NOMO-1 (cell line): Measurements from ENCODE around the gene MYB.

ENCODE experiments used
- DNase-seq, 2 experiments: peaks; one replicate each; lab custom pipeline; 2025; ENCODE audit not compliant: unreplicated experiment in 2 of 2; lab: John Stamatoyannopoulos, UW

The MYB gene

GRCh38 chr6:135185483-135185882, 4.4 kb downstream of the MYB start:
- no peak for DNase-seq

GRCh38 chr6:135186255-135186654, 5.1 kb downstream of the MYB start:
- no peak for DNase-seq

- DNase-seq: no peak
These were observed 6.3 kb downstream of the MYB start for GRCh38 chr6:135187372-135187771.

- DNase-seq: peak in 1 of 2 experiments; percentile 34
These were observed 7.6 kb downstream of the MYB start for GRCh38 chr6:135188718-135189117.

GRCh38 chr6:135189344-135189743, 8.2 kb downstream of the MYB start:
- no peak for DNase-seq

- peak; percentile 69 to 88 for DNase-seq
These were observed 10.6 kb downstream of the MYB start for GRCh38 chr6:135191508-135192255.

- no peak for DNase-seq
These were observed 11.4 kb downstream of the MYB start for GRCh38 chr6:135192256-135193174.

- DNase-seq: no peak
These were observed 12.1 kb downstream of the MYB start for GRCh38 chr6:135193221-135193620.

- peak; percentile 81 to 97 for DNase-seq
These were observed 13.9 kb downstream of the MYB start for GRCh38 chr6:135195041-135195440.

GRCh38 chr6:135195522-135195921, 14.4 kb downstream of the MYB start:
- peak; percentile 76 to 95 for DNase-seq

- DNase-seq: no peak
These were observed 15.8 kb downstream of the MYB start for GRCh38 chr6:135196739-135197510.

- DNase-seq: no peak
These were observed 21.7 kb downstream of the MYB start for GRCh38 chr6:135202836-135203235.

- no peak for DNase-seq
These were observed 23.8 kb downstream of the MYB start for GRCh38 chr6:135204951-135205350.

- peak; percentile 28 to 62 for DNase-seq
These were observed 28.7 kb downstream of the MYB start for GRCh38 chr6:135209803-135210202.

- no peak for DNase-seq
These were observed 29.7 kb downstream of the MYB start for GRCh38 chr6:135210632-135211305.

GRCh38 chr6:135211306-135211702, 30.2 kb downstream of the MYB start:
- DNase-seq: peak in 1 of 2 experiments; percentile 16

GRCh38 chr6:135212020-135212806, 31.1 kb downstream of the MYB start:
- peak; percentile 35 to 59 for DNase-seq

- no peak for DNase-seq
These were observed 31.8 kb downstream of the MYB start for GRCh38 chr6:135212935-135213334.

GRCh38 chr6:135213616-135214015, 32.5 kb downstream of the MYB start:
- no peak for DNase-seq

- DNase-seq: no peak
These were observed 34.1 kb downstream of the MYB start for GRCh38 chr6:135215160-135215559.
